Activated CD4-positive, CD25-positive, alpha-beta regulatory T cell treated with anti-CD3 and anti-CD28 coated beads, Interleukin-2, amount 50 U/mL, for 24 hours (primary cell): ENCODE measurements around the gene WDR54.
A peak's percentile ranks its signal among the peaks of the same experiment; 100 is the strongest.
"Not testable (repeated sequence)": the region's sequence is repeated elsewhere in the genome, so short reads cannot be mapped to it uniquely, and the experiment has no call there.

ENCODE experiments used
- ATAC-seq, 2 donors: fragments of 150-1000 bp; cut with Tn5 transposase; one replicate each; pipeline ENCODE4 v1.10.0; 2021; ENCODE audit warnings: mild to moderate bottlenecking in 1 of 2, moderate library complexity in 1 of 2

Gene WDR54

DNA sequence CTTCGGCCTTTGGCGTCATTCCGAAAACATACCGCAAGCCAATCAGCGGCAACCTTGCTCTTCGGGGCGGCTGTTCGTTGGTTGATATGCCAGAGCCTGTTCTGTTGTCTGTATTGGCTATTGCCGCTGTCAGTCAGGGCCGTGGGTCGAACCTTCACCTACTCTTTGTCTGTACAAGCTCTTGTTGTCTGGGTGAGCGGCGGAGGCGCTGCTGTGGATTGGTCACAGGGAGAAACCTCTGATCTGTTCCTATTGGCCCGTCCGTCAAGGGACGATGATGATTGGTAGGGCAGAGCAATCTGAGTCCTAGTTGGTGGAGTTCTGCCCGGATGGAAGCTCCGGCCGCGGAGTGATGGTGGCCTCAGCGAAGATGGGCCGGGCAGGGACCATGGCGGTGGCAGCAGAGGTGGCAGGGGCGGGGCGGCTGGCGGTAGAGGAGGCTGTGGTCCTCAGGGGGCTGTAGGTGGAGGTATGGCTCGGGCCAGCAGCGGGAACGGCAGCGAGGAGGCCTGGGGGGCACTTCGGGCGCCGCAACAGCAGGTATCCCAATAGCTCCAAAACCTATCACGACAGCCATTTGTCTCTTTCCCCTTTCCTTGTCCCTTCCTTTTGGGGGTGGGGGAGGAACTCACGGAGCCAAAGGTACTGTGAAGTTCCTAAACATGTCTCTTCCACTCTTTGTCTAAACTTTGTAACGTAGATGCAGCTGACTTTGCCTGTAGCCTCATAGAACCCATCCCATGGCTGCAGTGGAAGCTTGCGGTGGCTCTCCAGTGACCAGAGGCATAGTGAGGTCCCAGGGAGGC is 36.8 kb downstream of the WDR54 start, which contains the start of gene WBP1:
Gene WBP1, plus strand, starts transcription at position 307 of the 806 bp plus-strand sequence. Its CDS starts 165 bp downstream, at position 472.
- ATAC-seq: peak; percentile 87 to 91

DNA sequence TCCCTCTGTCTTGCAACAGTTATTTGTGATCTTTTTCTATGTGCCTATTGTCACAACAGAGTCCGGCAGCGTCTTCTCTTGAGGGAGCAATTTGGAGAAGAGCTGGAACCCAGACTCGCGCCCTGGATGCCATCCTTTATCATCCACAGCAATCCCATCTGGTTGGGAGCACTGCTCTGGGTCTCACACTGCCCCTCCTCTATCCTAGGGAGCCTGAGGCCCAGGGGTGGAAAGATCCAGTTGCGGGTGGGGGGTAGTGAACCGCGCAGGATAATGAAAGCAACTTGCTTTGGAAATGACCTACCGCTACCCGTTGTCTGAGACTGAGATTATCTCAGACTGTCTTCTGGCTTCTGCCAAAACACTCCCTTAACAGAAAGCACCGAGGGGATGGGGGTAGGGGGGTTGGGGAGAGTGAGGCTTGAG is 37.4 kb downstream of the WDR54 start:
- ATAC-seq: no peak

DNA sequence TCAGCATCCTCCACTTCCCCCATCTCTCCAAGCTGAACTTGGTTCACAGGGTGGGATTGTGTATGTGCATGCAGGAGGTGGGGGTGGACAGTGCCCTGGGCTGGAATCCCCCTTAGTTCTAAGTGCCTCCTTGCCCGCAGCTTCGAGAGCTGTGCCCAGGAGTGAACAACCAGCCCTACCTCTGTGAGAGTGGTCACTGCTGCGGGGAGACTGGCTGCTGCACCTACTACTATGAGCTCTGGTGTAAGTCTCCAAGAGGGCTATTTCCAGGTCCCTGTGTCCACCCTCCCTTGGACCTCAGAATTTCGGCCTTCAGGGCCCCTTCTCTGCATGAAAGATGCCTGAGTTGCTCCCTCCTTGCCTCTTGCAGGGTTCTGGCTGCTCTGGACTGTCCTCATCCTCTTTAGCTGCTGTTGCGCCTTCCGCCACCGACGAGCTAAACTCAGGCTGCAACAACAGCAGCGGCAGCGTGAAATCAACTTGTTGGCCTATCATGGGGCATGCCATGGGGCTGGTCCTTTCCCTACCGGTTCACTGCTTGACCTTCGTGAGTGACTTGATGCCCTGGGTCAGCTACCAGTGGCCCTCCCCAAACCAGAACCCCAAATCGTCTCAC is 38.1 kb downstream of the WDR54 start:
- ATAC-seq: not testable (repeated sequence)

DNA sequence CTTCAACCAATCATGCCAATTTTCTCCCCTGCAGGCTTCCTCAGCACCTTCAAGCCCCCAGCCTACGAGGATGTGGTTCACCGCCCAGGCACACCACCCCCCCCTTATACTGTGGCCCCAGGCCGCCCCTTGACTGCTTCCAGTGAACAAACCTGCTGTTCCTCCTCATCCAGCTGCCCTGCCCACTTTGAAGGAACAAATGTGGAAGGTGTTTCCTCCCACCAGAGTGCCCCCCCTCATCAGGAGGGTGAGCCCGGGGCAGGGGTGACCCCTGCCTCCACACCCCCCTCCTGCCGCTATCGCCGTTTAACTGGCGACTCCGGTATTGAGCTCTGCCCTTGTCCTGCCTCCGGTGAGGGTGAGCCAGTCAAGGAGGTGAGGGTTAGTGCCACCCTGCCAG is 38.7 kb downstream of the WDR54 start:
- not testable (repeated sequence) for ATAC-seq

DNA sequence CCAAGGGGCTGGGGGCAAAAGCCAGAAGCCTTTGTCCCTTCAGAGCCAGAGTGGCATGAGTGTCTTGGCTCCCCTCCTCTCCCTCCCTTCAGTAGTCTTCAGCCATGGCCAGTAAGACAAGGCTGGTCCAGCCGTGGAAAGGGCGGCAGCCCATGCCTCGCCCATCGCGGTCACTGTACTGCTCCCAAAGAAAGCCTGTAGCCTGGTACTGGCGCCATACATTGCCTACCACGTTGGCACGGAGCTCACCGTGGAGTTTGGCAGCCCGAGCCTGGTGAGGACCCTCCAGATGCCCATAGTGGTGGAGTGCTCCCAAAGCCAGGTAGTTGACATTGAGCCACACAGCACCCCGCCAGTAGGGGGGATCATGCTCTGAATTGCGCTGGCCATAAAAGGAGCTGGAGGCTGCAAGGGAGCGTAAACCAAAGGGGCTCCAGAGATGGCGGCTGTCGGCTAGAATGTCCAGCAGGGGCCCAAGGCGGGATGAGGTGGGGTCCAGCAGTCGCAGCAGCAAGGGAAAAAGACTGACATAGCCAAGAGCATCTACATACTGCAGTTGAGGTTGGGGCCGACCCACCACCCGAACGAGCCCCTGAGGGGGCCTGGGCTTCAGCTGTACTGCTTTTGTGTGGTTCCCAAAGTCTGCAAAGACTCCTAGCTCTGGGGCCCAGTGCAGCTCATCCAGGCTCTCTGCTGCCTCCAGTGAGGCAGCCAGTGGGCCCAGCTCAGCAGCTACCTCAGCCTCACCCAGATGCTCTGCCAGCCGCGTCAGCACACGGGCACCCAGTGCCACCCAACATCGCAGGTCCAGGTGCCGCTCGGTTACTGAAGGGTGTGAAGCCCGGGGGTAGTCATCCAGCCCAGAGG is 39.9 kb downstream of the WDR54 start:
- ATAC-seq: no peak

DNA sequence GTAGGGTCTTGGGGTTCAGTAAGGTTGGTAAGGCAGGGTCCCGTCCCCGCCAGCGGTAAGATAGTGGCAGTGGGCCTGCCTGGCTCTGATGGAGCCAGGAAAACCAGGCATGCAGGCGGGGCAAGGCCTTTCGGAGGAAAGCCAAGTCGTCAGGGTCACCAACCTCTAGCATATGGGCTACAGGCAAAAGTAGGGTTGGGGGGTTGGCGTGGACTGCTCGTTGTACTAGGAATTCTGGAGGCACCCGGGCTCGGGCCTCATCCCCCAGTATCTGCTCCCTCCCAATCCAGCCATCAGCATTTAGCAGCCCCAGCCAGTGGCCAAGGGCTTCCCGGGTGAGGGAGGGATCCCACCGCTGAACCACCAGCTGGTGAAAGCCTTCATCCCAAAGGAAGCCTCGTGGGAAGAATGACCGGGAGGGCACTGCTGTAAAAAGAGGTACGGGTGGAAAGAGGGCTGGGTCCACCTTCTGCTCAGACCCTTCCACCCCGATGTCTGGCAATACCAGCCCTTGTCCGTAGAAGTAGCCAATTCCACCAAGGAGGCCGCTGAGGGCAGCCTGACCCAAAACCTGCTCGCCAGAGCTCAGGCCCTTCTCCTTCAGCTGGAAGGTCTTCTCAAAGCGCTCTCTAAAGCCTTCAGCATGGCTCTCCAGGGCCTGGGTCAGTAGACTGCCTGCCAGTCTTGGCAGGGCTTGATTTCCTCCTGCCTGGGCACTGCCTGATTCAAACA is 40.7 kb downstream of the WDR54 start:
- ATAC-seq: no peak

DNA sequence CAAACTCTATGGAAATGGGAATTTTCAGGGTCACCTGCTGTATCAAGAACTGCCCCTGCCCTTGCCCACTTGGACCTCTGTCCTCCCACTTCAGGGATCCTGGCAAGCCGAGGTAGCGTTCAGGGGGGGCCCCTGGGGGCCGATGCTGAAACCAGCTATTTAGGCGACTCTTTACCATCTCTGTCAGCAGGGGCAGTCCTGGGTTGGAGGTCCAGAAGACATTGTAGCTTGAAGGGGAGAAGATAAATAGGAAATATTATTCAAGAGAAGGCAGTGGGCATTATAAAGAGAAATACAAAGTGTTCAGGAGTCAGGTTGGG is 41.2 kb downstream of the WDR54 start:
- no peak for ATAC-seq

DNA sequence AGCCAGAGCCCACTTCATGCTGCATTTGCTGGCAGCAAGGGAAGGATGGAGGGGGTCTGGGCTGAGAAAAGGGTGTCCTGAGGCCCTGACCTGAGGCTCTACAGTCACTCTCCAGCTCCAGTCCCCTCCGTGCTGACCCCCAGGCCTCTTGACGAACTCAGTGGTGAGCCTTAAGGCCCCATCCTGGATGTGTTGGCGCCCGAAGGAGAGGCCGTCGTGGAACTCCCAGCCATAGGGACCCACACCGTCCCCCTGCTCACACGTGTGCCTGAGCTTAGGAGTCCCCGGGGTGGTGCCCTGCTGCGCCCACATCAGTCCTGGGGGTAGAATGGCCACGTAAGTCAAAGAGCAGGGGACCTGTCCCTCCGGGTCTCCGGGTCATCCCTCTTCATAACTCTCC is 42.9 kb downstream of the WDR54 start:
- no peak for ATAC-seq

DNA sequence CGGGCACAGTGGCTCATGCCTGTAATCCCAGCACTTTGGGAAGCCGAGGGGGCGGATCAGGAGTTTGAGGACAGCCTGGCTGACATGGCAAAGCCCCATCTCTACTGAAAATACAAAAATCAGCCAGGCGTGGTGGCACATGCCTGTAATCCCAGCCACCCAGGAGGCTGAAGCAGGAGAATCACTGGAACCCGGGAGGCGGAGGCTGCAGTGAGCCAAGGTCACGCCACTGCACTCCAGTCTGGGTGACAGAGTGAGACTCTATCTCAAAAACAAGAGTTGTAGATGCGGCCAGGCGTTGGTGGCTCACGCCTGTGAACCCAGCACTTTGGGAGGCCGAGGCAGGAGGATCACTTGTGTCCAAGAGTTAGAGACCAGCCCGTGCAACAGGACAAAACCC is 49.2 kb downstream of the WDR54 start:
- not testable (repeated sequence) for ATAC-seq

DNA sequence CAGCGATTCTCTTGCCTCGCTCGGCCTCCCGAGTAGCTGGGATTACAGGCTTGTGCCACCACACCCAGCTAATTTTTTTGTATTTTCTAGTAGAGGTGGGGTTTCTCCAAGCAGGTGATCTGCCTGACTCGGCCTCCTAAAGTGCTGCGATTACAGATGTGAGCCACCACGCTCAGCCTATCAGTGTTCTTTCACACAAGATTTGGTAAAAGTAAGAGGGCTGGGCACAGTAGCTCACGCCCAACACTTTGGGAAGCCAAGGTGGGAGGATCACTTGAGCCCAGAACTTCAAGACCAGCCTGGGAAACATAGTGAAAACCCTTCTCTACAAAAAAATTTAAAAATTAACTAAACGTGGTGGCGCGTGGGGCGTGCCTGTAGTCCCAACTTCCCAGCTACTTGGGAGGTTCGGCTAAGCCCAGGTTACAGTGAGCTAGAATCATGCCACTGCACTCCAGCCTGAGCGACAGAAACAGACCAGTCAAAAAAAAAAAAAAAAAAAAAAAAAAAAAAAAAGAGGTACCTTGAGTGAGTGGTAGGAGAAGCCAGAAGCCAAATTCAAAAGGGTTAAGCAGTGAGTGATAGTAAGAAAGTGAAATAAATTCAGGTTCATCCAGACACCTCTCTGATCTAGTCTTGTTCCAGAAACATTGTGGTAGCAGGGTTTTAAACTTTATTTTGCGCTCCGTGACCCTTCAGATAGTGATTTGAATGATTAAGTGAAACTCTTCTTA is 50.0 kb downstream of the WDR54 start:
- peak in 1 of 2 donors; percentile 1 for ATAC-seq

DNA sequence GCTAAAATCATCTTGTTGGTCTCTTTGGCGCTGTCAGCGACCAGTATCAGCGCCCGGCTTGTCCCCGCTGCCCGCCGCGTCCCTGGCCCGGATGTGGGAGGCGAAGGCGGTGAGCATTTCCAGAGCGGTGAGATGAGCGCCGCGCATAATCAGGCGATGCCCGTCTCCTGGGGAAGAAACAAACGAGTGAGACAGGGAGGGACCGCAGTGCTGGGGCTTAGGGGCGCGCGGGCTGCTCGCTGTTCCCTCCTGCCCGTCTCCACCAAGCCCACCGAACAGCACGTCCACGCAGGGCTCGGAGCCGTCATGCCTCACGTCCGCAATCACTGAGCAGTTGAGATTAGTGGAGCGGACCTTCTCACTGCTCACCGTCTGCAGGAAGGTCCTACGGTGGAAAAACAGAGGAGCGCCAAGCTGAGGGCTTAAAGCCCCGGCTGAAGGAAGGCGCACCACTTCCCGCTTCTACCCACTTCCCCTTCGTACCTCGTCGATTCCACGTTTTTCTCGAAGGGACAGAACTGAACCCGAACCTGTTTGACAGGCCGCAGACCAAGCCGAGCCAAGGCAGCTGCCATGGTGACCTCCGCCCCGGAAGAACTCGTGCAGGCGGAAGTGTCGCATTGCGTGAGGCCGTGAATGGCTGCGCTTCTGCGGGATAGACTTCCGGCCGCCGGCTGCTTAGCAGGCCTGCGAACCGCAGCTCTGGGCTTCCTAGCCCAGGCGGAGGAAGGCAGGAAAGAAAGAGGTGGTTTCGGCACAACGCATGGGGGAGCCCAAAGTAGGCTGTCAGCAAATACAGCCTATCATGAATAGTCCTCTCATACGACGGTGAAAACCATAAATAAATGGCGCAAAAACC is 50.8 kb downstream of the WDR54 start, which contains the start of gene MRPL53:
Gene MRPL53, minus strand, starts transcription at position 595 of the 859 bp plus-strand sequence. Its CDS starts 20 bp downstream, at position 575.
- ATAC-seq: peak; percentile 94 to 97

DNA sequence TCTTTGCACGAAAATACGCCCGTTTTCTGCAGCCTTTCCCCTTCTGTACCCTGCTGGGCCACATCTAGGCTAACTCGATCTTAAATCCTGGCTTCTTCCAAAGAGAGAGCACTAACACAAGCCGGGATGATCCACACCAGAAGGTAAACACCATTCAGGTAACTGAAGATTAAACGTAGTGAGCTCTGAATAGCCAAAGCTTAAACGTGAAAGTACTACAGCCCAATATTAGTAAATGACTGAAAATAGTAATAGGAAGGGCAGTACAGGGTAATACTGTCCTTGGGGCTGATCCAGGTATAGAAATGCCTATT is 51.4 kb downstream of the WDR54 start:
- ATAC-seq: no peak

DNA sequence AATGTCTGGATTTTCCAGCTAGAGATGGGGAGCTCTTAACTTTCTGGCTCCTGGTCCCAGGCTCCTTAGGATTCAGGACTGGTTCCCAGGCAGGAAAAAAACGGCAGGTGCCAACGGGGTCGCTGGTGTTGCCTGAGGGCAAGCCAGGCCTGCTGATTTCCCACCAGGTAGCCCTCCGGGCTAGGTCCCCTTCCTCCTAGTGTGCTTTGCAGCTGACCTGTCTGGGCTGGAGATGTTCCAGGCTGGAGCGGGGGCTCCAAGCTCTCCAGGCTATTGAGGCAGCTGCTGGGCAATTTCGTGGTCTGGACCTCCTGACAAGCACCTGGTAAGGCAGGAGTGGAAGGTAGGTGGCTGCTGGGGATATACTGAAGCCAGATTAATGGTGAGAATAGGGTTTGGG is 53.0 kb downstream of the WDR54 start:
- no peak for ATAC-seq

DNA sequence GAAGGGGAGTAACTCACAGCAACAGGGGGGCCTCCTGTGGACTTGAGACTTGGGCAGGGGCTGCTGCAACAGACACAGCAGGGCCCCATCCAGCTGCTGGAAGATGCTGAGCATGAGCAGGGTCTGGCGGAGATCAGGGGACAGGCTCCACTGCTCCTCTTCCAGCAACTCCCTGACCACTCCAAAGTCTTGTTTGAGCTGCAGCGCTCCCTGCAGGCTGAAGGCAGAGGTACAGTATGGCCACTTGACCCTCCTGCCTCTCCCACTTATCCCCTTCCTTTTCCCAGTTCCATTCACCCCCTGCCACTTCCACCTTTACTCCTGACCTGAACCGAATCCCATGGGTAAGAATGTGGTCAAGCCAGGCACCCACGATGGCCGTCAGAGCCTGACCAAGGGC is 53.4 kb downstream of the WDR54 start:
- ATAC-seq: no peak
